ENCODE measurements around the gene STBD1.

The STBD1 gene

DNA sequence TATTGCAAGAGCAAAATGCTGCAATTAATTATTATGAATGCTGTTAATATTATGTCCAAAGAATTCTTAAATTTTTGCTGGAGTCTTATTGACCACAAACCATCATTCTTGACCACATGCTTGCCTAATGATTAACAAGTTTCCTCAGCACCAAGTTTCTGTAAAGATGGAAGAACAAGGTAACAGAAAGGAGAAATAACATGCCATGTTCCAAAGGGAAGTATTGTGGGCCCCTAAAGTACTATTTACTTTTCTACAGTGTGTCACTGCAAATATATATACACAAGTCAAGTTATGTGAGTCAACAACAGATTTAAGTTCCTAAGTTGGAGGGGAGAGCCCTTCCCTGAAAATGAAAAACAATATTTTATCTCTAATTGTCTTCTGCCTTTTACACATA is 34.5 kb upstream of the STBD1 start:
- no peaks in the 10 kb centered on the region for H3K27me3 ChIP-seq (ENCODE audit: insufficient read depth, low read length, poor library complexity, severe bottlenecking)
- H3K4me2 ChIP-seq (ENCODE audit: low read depth, low read length, poor library complexity, severe bottlenecking), result no peak overlapping the region
- H3K4me1 ChIP-seq (ENCODE audit: insufficient read depth, low read length, poor library complexity, severe bottlenecking), result no peaks in the 10 kb centered on the region
- H3K9ac ChIP-seq (ENCODE audit: low read depth, low read length, poor library complexity, severe bottlenecking), result no peak overlapping the region
- no peaks in the 10 kb centered on the region for H3K9me3 ChIP-seq (ENCODE audit: insufficient read depth, low read depth, low read length)
- TF ChIP-seq, protein P1, sequence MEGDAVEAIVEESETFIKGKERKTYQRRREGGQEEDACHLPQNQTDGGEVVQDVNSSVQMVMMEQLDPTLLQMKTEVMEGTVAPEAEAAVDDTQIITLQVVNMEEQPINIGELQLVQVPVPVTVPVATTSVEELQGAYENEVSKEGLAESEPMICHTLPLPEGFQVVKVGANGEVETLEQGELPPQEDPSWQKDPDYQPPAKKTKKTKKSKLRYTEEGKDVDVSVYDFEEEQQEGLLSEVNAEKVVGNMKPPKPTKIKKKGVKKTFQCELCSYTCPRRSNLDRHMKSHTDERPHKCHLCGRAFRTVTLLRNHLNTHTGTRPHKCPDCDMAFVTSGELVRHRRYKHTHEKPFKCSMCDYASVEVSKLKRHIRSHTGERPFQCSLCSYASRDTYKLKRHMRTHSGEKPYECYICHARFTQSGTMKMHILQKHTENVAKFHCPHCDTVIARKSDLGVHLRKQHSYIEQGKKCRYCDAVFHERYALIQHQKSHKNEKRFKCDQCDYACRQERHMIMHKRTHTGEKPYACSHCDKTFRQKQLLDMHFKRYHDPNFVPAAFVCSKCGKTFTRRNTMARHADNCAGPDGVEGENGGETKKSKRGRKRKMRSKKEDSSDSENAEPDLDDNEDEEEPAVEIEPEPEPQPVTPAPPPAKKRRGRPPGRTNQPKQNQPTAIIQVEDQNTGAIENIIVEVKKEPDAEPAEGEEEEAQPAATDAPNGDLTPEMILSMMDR (conservative IDR thresholded peaks at IDR 0.05; ENCODE audit: low read length), result no peak
- TF ChIP-seq EZH2phosphoT487 (IDR thresholded peaks at IDR 0.05; ENCODE audit: borderline replicate concordance), result no peak
- H3K36me3 ChIP-seq (ENCODE audit: insufficient read depth, low read length), result no peaks in the 10 kb centered on the region
- H2AFZ ChIP-seq (ENCODE audit: low read length), result no peak overlapping the region
- no peak overlapping the region for H3K4me3 ChIP-seq (ENCODE audit: low read length, poor library complexity, severe bottlenecking)
- no peaks in the 10 kb centered on the region for H4K20me1 ChIP-seq (ENCODE audit: insufficient read depth, low read length, poor library complexity, severe bottlenecking)
- no peaks in the 10 kb centered on the region for H3K9me2 ChIP-seq (replicated peaks; ENCODE audit: low read depth, low read length)
- H3F3A ChIP-seq (ENCODE audit: low read depth), result no peaks in the 10 kb centered on the region
- no peaks in the 10 kb centered on the region for H3K79me2 ChIP-seq (ENCODE audit: insufficient read depth, low read length)

DNA sequence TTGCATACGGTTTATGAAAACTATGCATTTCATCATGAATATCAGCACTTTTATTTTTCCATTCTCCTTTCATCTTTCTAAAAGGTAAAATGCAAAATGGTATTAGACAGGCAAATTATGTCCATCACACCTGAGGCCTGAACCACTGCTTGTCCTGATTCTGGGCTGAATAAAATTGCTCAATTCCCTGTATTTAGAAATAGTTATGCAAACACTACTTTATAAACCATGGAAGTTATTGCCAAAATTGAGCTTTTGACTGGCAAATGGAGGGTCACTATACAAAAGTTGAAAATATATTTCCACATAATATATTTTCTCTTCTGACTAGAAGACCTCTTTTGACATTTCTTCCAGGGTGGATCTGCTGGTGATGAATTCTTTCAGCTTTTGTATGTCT is 34.0 kb upstream of the STBD1 start:
- Histone ChIP-seq H3K4me2 (ENCODE audit: low read depth, low read length, poor library complexity, severe bottlenecking) (no peak overlapping the region), H2AFZ (ENCODE audit: low read length) (no peak overlapping the region), H3K79me2 (ENCODE audit: insufficient read depth, low read length) (no peaks in the 10 kb centered on the region), H3K9me2 (replicated peaks; ENCODE audit: low read depth, low read length) (no peaks in the 10 kb centered on the region), H3K4me1 (ENCODE audit: insufficient read depth, low read length, poor library complexity, severe bottlenecking) (no peaks in the 10 kb centered on the region), H3K4me3 (ENCODE audit: low read length, poor library complexity, severe bottlenecking) (no peak overlapping the region), H4K20me1 (ENCODE audit: insufficient read depth, low read length, poor library complexity, severe bottlenecking) (no peaks in the 10 kb centered on the region), H3K9me3 (ENCODE audit: insufficient read depth, low read depth, low read length) (no peaks in the 10 kb centered on the region), H3K36me3 (ENCODE audit: insufficient read depth, low read length) (no peaks in the 10 kb centered on the region), H3K27me3 (ENCODE audit: insufficient read depth, low read length, poor library complexity, severe bottlenecking) (no peaks in the 10 kb centered on the region), H3F3A (ENCODE audit: low read depth) (no peaks in the 10 kb centered on the region), H3K9ac (ENCODE audit: low read depth, low read length, poor library complexity, severe bottlenecking) (no peak overlapping the region)
- no peak for TF ChIP-seq EZH2phosphoT487 (IDR thresholded peaks at IDR 0.05; ENCODE audit: borderline replicate concordance)
- TF ChIP-seq, protein P1 (conservative IDR thresholded peaks at IDR 0.05; ENCODE audit: low read length), result no peak

DNA sequence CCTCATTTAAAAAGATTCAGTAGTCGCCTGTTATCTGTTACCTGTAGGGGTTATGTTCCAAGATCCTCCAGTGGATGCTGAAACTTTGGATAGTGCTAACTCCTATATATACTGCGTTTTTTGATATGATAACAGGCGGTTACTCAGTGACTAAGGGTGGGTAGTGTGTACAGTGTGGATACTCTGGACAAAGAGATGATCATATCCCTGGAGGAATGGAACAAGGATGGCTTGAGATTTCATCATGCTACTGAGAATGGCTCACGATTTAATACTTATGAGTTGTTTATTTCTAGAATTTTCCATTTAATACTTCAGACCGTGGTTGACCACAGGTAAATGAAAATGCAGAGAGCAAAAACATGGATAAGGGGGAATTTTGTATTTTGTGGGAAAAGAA is 33.5 kb upstream of the STBD1 start:
- Histone ChIP-seq H3F3A (ENCODE audit: low read depth) (no peaks in the 10 kb centered on the region), H3K9me3 (ENCODE audit: insufficient read depth, low read depth, low read length) (no peaks in the 10 kb centered on the region), H3K9me2 (replicated peaks; ENCODE audit: low read depth, low read length) (no peaks in the 10 kb centered on the region), H3K79me2 (ENCODE audit: insufficient read depth, low read length) (no peaks in the 10 kb centered on the region), H3K9ac (ENCODE audit: low read depth, low read length, poor library complexity, severe bottlenecking) (no peak overlapping the region), H4K20me1 (ENCODE audit: insufficient read depth, low read length, poor library complexity, severe bottlenecking) (no peaks in the 10 kb centered on the region), H3K4me3 (ENCODE audit: low read length, poor library complexity, severe bottlenecking) (no peak overlapping the region), H3K4me1 (ENCODE audit: insufficient read depth, low read length, poor library complexity, severe bottlenecking) (no peaks in the 10 kb centered on the region), H3K4me2 (ENCODE audit: low read depth, low read length, poor library complexity, severe bottlenecking) (no peak overlapping the region), H2AFZ (ENCODE audit: low read length) (no peak overlapping the region), H3K27me3 (ENCODE audit: insufficient read depth, low read length, poor library complexity, severe bottlenecking) (no peaks in the 10 kb centered on the region), H3K36me3 (ENCODE audit: insufficient read depth, low read length) (no peaks in the 10 kb centered on the region)
- TF ChIP-seq, protein P1 (conservative IDR thresholded peaks at IDR 0.05; ENCODE audit: low read length), result no peak
- no peak for TF ChIP-seq EZH2phosphoT487 (IDR thresholded peaks at IDR 0.05; ENCODE audit: borderline replicate concordance)
